Psoas muscle (tissue), 8 donors: Measurements from ENCODE around the gene CLRN2. TPM values are rescaled to one million over a fixed set of nuclear protein-coding genes. Genes with fewer than 3 reads are reported as not detected.

Source experiments
- ATAC-seq, 4 donors: fragments of 200-7000 bp; cut with Tn5 transposase; one replicate each; pipeline ENCODE4 v1.9.1; 2020; ENCODE audit warnings: moderate library complexity in 3 of 4, mild to moderate bottlenecking in 2 of 4
- DNase-seq, 2 donors: peaks; one replicate each; pipeline ENCODE4 v3.0.0-alpha.2; 2020
- H3K27ac ChIP-seq: fragments of 200-600 bp; one replicate; pipeline ENCODE4 v1.8.0; 2022
- H3K27me3 ChIP-seq, 3 donors: fragments of 200-600 bp in 1 of 3; one replicate each; pipeline versions ENCODE4 v1.6.1 to v1.8.0; 2013 to 2022; ENCODE audit warnings: low read length in 2 of 3, mild to moderate bottlenecking in 2 of 3, moderate library complexity in 1 of 3; ENCODE audit not compliant: insufficient read depth in 3 of 3
- H3K36me3 ChIP-seq, 2 donors: fragments of 200-600 bp in 1 of 2; one replicate each; pipeline versions ENCODE4 v1.6.1 to v1.8.0; 2013 to 2022; ENCODE audit warnings: low read depth in 1 of 2, mild to moderate bottlenecking in 1 of 2, moderate library complexity in 1 of 2; ENCODE audit not compliant: insufficient read depth in 1 of 2
- H3K4me1 ChIP-seq: fragments of 200-600 bp; one replicate; pipeline ENCODE4 v1.8.0; 2022
- H3K4me3 ChIP-seq: fragments of 200-600 bp; one replicate; pipeline ENCODE4 v1.8.0; 2022; ENCODE audit warnings: mild to moderate bottlenecking
- H3K9me3 ChIP-seq: fragments of 200-600 bp; one replicate; pipeline ENCODE4 v1.8.0; 2022
- CTCF ChIP-seq: fragments of 200-600 bp; IDR thresholded peaks from one replicate; pipeline ENCODE4 v1.8.0; 2022; ENCODE audit warnings: antibody characterized with exemption
- WGBS, 3 donors: extraction: QIAGEN DNeasy Blood & Tissue Kit; methylation state at CpG; one replicate each; pipeline versions ENCODE4 v1.1.6 to v1.1.7; 2013; 5-methylcytosine and 5-hydroxymethylcytosine counted together
- intact Hi-C, 2 donors: fragments of 100-400 bp; cut with DNase I; formaldehyde crosslinking; loops; one replicate each; pipeline versions ENCODE4 v1.11.0 to v1.14.2; 2022
- polyA plus RNA-seq, 3 donors: library from polyadenylated mRNA; stranded (reverse); fragments of 200-250 nt; gene quantifications; one replicate each; pipeline ENCODE4 v1.2.3, GENCODE V29; 2013
- total RNA-seq, 4 donors: library from RNA; stranded (reverse); fragmentation: NEBNext Ultra II Directional in 2 of 4; extraction: Animal tissue kit (Norgen Biotek cat#: 25700) in 2 of 4; gene quantifications; one replicate each; pipeline versions ENCODE4 v1.2.1 to v1.2.4, GENCODE V29; 2021 to 2023
- donor health status: healthy with polysubstance abuse.
- donor health status: DM: no; HTN: no; CAD: no; lungs with moderate emphysema.
- donor health status: Bipolar disorder and iron deficiency.
- donor health status: healthy.
- donor health status: DM: yes; HTN: yes; CAD: no.
- donor health status: DM: no; HTN: no; CAD: no.
- donor health status: DM: no; HTN: no; CAD: no.
- donor health status: DM: yes; HTN: yes; CAD: no.

CLRN2 gene
- total and polyA plus RNA-seq, 7 donors = not detected

GRCh38 chr4:17482716-17483115 is 32.2 kb upstream of the CLRN2 start:
- intact Hi-C loops = no loop called here
- 64 to 86% (median 83%) methylated on average over 2 of the region's 2 CpGs for WGBS, 3 donors
- peaks cover 0 to 45% of the 10 kb centered on the region in 2 donors for H3K36me3 ChIP-seq

GRCh38 chr4:17489123-17489522 is 25.8 kb upstream of the CLRN2 start:
- ATAC-seq (no peak), DNase-seq (no peak)
- peaks cover 4 to 80% of the 10 kb centered on the region in 2 donors for H3K36me3 ChIP-seq
- no peaks in the 10 kb centered on the region for H3K4me1 ChIP-seq
- no peak overlapping the region for H3K4me3 ChIP-seq
- no peak overlapping the region for H3K27ac ChIP-seq
- no peaks in the 10 kb centered on the region for H3K27me3 ChIP-seq
- no peak for TF ChIP-seq CTCF
- intact Hi-C loops = no loop called here
- WGBS, 3 donors = 77 to 88% (median 77%) methylated on average over 5 of the region's 5 CpGs
- no peaks in the 10 kb centered on the region for H3K9me3 ChIP-seq

More at GRCh38 chr4:17482716-17483115, 32.2 kb upstream of the CLRN2 start:
- Histone ChIP-seq H3K9me3 (no peaks in the 10 kb centered on the region), H3K27me3 (no peaks in the 10 kb centered on the region), H3K4me3 (no peak overlapping the region), H3K27ac (no peak overlapping the region), H3K4me1 (no peaks in the 10 kb centered on the region)
- no peak for TF ChIP-seq CTCF
- DNase-seq = no peak
- no peak for ATAC-seq

GRCh38 chr4:17489721-17490120 is 25.2 kb upstream of the CLRN2 start:
- H3K27ac ChIP-seq = no peak overlapping the region
- no peak for TF ChIP-seq CTCF
- WGBS, 3 donors = 72 to 81% (median 74%) methylated on average over 8 of the region's 8 CpGs
- no peaks in the 10 kb centered on the region for H3K4me1 ChIP-seq
- DNase-seq = no peak
- H3K36me3 ChIP-seq = peaks cover 4 to 74% of the 10 kb centered on the region in 2 donors
- H3K27me3 ChIP-seq = no peaks in the 10 kb centered on the region
- no peak overlapping the region for H3K4me3 ChIP-seq
- ATAC-seq = no peak
- H3K9me3 ChIP-seq = no peaks in the 10 kb centered on the region
- intact Hi-C loops = no loop called here

- Histone ChIP-seq H3K27ac (no peak overlapping the region), H3K4me1 (no peaks in the 10 kb centered on the region), H3K27me3 (no peaks in the 10 kb centered on the region), H3K36me3 (peaks cover 4 to 75% of the 10 kb centered on the region in 2 donors), H3K9me3 (no peaks in the 10 kb centered on the region), H3K4me3 (no peak overlapping the region)
- ATAC-seq (no peak), DNase-seq (no peak)
- WGBS, 3 donors = 66 to 75% (median 74%) methylated on average over 6 of the region's 6 CpGs
- intact Hi-C loops = no loop called here
- TF ChIP-seq CTCF = no peak
Observed at GRCh38 chr4:17490575-17491059, 24.3 kb upstream of the CLRN2 start.

- no peaks in the 10 kb centered on the region for H3K27me3 ChIP-seq
- no peak overlapping the region for H3K27ac ChIP-seq
- peaks cover 4 to 75% of the 10 kb centered on the region in 2 donors for H3K36me3 ChIP-seq
- DNase-seq = no peak
- ATAC-seq = no peak
- intact Hi-C loops = no loop called here
- no peak for TF ChIP-seq CTCF
- no peak overlapping the region for H3K4me3 ChIP-seq
- no peaks in the 10 kb centered on the region for H3K9me3 ChIP-seq
- 42 to 44% (median 43%) methylated on average over 3 of the region's 3 CpGs for WGBS, 3 donors
- H3K4me1 ChIP-seq = no peaks in the 10 kb centered on the region
Observed at GRCh38 chr4:17491196-17491595, 23.8 kb upstream of the CLRN2 start.
